GM18505 (cell line): ENCODE results near the gene JSRP1.

Source experiments
- ATAC-seq: cut with Tn5 transposase; IDR thresholded peaks from one replicate; pipeline ENCODE4 v1.9.1; 2021; ENCODE audit not compliant: unreplicated experiment
- POLR2A ChIP-seq: IDR thresholded peaks from 4 replicates; pipeline ENCODE4 v1.6.1; 2011; ENCODE audit warnings: borderline replicate concordance; ENCODE audit not compliant: insufficient read depth, insufficient read length; ENCODE audit errors: extremely low read depth

The JSRP1 gene

DNA sequence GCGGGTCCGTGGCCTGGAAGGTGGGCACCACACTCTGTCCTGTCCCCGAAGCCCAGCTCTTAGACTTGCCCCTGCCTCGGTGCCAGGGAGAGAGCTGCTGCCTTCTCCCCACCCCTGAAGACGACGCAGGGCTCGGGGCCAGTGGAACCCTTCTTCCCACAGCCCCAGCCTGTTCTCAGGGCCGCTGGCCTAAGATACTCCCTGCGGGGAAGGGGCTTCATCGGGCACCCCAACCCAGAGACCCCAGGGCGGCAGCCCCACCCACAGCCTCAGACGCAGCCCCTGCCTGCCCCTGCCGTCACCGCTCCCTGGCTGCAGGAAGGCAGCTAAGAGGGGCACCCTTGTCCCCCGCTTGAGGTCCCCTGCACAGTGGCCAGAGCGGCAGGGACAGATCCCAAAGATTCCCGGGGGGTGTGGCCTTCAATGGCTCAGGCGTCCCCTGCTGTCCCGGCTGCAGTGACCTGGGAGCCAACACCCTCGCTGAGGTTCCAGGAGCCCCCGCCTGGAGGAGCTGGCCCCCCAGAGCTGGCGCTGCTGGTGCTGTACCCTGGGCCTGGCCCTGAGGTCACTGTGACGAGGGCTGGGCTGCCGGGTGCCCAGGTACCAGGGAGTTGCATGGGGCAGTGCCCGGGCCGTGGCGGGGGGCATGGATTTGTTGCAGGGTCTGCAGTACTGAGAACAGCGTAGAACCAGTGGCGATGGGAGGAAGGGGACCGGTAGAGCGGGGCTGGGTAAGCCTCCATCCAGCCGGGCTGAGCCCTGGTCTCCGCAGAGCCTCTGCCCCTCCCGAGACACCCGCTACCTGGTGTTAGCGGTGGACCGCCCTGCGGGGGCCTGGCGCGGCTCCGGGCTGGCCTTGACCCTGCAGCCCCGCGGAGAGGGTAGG, 6.1 kb downstream of the JSRP1 start:
- no peak for TF ChIP-seq POLR2A
- ATAC-seq, result no peak

DNA sequence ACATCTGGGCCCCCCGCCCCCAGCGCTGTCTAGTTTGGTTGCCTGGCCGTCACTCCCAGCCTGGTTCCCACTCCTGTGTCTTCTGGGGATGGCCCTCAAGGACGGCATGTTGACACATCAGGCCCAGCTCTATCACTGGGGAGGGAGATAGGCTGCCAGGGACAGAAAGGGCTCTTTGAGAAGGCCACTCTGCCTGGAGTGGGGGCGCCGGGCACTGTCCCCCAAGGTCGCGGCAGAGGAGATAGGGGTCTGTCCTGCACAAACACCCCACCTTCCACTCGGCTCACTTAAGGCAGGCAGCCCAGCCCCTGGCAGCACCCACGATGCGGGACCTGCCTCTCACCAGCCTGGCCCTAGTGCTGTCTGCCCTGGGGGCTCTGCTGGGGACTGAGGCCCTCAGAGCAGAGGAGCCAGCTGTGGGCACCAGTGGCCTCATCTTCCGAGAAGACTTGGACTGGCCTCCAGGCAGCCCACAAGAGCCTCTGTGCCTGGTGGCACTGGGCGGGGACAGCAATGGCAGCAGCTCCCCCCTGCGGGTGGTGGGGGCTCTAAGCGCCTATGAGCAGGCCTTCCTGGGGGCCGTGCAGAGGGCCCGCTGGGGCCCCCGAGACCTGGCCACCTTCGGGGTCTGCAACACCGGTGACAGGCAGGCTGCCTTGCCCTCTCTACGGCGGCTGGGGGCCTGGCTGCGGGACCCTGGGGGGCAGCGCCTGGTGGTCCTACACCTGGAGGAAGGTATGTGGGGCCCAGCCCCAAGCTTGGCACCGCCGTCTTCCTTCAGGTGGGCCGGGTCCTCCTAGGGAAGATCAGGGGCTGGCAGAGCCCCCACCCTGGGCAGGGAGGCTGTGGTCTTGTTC, 7.0 kb downstream of the JSRP1 start, which contains the start of gene AMH:
AMH (plus strand) TSS at position 314 of the 857 bp plus-strand sequence; CDS start at position 324, 10 bp downstream.
- no peak for ATAC-seq
- no peak for TF ChIP-seq POLR2A

DNA sequence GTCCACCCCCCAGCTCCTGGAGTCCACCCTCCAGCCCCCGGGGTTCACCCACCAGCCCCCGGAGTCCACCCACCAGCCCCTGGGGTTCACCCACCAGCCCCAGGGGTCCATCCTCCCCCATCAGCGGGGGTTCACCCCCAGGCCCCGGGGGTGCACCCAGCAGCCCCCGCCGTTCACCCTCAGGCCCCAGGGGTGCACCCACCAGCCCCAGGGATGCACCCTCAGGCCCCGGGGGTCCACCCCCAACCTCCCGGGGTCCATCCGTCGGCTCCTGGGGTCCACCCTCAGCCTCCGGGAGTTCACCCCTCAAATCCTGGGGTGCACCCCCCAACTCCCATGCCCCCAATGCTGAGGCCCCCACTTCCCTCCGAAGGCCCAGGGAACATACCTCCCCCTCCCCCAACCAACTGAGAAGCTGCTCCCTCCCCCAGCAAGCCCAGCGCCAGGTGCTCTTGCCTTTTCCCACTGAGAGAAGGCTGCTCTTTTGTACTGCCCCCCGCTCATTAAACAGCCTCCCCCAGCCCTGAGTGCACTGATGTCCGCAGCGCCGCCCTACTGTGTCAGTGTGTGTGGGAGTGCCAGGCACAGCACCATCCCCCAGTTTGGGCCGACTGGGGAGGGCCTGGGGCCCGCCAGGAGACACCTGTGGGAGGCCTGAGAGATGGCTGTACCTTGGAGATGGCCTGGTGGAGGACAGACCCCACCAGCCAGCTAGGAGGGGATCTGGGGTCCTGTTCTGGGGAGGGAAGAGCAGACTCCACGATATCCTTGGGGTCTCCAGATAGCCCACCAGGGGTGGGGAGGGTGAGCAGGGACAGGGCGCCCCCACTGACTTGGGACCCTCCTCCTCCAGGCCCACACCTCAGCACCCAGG, 7.8 kb downstream of the JSRP1 start:
- no peak for ATAC-seq
- TF ChIP-seq POLR2A, result no peak

DNA sequence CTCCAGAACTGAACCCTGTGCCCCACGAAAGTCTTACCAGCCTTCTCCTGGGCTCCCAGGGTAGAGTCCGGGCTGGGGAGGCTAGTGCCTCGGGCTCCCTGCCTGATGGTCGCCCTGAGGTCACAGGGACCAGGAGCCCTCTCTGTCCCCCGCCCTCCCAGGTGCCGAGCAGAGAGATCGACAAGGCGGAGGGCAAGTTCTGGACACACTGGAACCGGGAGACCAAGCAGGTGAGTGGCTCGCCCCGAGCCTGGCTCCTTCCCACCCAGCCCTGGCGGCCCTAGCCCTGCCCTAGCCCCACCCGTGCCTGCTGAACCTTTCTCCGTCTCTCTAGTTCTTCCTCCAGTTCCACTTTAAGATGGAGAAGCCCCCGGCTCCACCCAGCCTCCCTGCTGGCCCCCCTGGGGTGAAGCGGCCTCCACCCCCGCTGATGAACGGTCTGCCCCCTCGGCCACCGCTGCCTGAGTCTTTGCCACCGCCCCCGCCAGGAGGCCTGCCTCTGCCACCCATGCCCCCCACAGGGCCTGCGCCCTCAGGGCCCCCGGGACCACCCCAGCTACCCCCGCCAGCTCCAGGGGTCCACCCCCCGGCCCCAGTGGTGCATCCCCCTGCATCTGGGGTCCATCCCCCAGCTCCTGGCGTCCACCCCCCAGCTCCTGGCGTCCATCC, 8.7 kb downstream of the JSRP1 start:
- no peak for TF ChIP-seq POLR2A
- ATAC-seq, result no peak

DNA sequence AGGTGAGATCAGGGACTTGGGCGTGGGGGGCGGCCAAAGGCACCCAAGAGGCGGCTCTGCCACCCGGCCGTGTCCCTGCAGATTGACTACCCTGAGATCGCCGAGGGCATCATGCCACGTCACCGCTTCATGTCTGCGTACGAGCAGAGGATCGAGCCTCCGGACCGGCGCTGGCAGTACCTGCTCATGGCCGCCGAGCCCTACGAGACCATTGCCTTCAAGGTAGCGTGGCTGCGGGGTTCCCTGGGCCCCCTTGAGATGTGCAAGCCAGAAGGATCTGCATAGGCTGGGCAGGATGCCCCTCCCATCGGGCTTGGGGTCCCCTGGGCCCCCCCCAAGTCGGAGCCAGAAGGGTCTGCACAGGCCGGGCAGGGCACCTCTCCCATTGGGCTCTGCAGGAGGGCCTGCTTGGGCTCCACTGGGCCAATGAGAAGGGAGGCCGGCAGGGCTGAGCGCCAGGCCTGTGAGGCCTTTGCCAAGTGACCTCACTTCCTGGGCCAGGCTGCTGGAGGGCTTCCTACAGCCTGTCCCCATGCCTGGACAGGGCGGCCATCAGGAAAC, 9.3 kb downstream of the JSRP1 start:
- no peak for ATAC-seq
- TF ChIP-seq POLR2A, result no peak

DNA sequence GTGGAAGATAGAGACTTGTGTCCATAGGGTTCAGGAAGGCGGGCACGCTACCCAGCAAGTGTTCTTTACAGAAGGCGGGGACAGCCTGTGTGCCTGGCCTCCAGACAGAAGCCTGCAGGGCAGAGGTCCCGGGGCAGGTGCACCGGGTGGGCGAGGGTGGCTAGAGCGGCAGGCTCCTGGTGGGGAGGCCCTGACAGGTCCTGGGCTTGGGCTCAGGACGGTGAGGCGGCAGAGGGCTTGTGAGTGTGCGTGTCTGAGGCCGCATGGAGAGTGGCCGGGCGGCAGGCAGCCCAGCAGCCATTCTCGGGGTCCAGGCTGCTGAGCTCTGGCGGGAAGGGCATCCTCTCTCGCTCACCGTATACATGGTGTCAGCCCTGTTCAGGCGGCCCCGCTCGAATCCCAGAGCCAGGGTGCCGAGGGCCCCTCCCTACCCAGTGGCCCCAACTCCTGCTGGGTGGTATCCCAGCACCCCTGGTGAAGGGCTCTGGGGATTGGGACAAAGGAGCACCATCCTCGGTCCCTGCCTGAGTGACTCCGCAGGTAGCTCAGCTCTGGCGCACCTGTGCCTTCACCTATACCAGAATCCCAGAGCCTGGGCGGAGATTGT, 10.1 kb downstream of the JSRP1 start:
- no peak for TF ChIP-seq POLR2A
- no peak for ATAC-seq

DNA sequence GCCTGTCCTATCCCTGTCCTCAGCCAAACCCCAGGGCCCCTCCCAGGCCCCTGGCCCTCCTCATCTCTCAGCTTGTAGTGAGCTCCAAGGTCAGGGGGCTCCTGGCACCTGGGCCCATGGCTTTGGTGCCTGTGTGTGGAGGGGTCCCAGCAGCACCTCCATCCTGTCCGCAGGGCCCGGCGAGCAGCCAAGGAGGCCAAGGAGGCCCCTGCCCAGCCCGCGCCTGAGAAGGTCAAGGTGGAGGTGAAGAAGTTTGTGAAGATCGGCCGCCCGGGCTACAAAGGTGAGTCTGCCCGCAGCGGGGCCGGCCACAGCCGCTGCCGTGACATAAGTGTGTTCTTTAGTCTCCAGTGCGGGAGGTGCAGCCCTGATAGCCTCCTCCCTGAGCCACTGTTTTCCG, 10.9 kb downstream of the JSRP1 start:
- no peak for ATAC-seq
- TF ChIP-seq POLR2A, result no peak

DNA sequence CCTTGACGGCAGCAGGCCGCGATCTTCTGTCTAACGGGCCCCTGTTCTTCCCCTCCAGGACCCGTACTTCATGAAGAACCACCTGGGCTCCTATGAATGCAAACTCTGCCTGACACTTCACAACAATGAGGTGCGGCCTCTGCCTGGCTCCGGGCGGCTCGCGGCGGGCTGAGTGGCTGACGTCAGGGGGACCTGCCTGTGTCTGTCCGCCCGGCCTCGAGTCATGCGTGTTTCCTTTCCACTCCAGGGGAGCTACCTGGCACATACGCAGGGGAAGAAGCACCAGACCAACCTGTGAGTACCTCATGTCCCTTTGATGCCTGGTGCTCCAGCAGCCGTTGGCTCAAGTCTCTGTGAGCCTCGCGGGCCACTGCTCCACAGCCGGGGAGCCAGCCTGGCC, 11.7 kb downstream of the JSRP1 start:
- ATAC-seq, result no peak
- no peak for TF ChIP-seq POLR2A

DNA sequence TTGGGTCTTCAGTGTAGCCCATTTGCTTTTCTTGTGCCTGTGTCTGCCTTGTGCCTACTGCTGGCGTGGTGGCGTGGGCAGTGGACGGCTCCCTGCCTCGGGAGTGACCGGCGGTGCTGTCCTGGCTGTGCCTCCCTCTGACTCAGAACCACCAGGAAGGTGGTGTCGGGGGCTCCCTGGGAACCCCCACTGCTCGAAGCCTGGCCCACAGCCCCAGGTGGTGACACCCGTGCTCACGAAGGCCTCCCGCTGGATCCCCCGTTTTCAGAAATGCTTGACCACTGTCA, 12.1 kb downstream of the JSRP1 start:
- ATAC-seq, result no peak

DNA sequence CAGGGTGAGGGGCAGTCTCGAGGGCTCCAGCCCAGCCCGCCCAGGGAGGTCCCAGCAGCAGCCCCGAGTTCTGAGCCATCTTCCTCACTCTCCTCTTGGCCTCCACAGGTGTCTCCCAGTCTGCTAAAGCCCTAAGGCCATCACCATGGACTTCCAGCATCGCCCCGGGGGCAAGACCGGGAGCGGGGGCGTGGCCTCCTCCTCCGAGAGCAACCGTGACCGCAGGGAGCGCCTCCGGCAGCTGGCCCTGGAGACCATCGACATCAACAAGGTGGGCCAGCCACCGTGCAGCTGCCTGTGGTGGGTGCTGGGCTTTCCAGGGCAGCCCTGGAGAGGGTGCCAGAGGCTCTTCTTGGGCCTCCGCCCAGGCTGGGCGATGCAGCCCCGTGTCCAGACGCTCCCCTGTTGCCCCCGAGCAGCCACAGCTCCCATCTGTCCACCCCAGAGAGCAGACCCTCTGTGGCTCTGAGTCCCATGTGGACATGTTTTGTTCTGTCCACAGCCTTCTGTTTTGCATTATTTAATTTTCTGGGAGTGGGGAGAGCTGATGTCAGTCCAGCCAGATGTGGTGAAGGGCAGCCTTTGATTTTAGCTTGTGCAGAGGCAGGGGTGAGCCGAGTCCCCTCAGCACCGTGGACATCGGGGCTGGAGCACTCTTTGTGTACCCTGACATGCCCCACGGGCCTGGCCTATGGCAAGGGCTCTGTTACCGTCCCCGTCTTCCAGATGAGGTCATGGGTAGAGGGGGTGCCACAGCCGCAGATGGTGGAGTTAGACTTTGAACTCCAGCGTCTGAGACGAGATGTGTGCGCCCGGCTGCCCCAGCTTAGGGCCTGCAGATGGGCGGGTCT, 12.7 kb downstream of the JSRP1 start:
- TF ChIP-seq POLR2A, result no peak
- ATAC-seq, result no peak

More for the DNA sequence above, 12.1 kb downstream of the JSRP1 start:
- TF ChIP-seq POLR2A, result no peak

DNA sequence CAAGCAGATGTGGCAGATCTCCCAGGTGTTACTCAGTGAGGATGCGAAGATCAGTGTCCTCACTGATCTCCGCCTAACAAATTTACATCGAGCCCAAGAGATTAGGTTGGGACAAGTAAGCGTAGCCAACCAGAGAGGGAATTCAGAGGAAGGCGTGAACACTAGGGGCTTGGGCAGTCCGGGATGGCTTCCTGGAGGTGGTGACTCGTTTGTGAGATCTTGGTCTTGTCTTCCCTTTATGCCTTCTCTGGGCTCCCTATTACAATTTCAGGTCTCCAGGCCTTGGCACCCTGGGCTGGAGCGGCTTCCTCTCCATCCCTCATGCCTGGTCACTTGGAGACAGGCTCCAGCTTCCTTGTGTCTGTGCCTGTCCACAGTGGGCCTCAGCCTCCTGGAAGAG, 13.4 kb downstream of the JSRP1 start:
- ATAC-seq, result no peak
- TF ChIP-seq POLR2A, result no peak
